Measurements from ENCODE around the gene B4GALNT4.
A peak's percentile ranks its signal among the peaks of the same experiment; 100 is the strongest.
"Not testable (repeated sequence)": the region's sequence is repeated elsewhere in the genome, so short reads cannot be mapped to it uniquely, and the experiment has no call there.

B4GALNT4 gene, protein sequence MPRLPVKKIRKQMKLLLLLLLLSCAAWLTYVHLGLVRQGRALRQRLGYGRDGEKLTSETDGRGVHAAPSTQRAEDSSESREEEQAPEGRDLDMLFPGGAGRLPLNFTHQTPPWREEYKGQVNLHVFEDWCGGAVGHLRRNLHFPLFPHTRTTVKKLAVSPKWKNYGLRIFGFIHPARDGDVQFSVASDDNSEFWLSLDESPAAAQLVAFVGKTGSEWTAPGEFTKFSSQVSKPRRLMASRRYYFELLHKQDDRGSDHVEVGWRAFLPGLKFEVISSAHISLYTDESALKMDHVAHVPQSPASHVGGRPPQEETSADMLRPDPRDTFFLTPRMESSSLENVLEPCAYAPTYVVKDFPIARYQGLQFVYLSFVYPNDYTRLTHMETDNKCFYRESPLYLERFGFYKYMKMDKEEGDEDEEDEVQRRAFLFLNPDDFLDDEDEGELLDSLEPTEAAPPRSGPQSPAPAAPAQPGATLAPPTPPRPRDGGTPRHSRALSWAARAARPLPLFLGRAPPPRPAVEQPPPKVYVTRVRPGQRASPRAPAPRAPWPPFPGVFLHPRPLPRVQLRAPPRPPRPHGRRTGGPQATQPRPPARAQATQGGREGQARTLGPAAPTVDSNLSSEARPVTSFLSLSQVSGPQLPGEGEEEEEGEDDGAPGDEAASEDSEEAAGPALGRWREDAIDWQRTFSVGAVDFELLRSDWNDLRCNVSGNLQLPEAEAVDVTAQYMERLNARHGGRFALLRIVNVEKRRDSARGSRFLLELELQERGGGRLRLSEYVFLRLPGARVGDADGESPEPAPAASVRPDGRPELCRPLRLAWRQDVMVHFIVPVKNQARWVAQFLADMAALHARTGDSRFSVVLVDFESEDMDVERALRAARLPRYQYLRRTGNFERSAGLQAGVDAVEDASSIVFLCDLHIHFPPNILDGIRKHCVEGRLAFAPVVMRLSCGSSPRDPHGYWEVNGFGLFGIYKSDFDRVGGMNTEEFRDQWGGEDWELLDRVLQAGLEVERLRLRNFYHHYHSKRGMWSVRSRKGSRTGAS

DNA sequence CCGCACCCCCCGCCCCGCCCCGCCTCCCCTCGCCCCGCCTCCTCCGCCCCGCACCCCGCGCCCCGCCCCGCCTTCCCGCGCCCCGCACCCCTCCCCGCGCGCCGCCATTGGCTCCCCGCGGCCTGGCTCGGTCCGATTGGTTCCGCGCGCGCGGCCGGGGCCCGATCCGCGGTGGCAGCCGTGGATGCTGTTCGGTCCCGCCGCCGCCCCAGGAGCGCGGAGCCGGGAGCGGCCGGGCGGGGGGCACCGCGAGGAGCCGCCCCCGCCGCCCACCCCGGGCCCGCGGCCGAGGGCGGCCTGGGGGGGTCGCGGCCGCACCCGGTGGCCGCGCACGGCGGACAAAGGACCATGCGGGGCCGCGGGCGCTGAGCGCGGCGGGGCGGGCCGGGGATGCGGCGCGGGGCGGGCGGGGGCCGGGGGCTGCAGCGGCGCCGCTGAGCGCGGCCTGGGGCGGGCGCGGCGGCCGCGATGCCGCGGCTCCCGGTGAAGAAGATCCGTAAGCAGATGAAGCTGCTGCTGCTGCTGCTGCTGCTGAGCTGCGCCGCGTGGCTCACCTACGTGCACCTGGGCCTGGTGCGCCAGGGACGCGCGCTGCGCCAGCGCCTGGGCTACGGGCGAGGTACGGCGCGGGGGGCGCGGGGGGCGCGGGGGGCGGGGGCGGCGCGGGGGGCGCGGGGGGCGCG lies at the start of gene B4GALNT4:
B4GALNT4 (plus strand) TSS at position 164 of the 683 bp plus-strand sequence; CDS start at position 469, 305 bp downstream.
- DNase-seq (ENCODE audit: low spot score), result no peak

- DNase-seq (ENCODE audit: low spot score), result not testable (repeated sequence)
These were observed 49.4 kb upstream of the B4GALNT4 start for GRCh38 chr11:319888-320273.

- no peak for DNase-seq (ENCODE audit: low spot score)
These were observed 45.1 kb upstream of the B4GALNT4 start for GRCh38 chr11:324156-324555.

DNA sequence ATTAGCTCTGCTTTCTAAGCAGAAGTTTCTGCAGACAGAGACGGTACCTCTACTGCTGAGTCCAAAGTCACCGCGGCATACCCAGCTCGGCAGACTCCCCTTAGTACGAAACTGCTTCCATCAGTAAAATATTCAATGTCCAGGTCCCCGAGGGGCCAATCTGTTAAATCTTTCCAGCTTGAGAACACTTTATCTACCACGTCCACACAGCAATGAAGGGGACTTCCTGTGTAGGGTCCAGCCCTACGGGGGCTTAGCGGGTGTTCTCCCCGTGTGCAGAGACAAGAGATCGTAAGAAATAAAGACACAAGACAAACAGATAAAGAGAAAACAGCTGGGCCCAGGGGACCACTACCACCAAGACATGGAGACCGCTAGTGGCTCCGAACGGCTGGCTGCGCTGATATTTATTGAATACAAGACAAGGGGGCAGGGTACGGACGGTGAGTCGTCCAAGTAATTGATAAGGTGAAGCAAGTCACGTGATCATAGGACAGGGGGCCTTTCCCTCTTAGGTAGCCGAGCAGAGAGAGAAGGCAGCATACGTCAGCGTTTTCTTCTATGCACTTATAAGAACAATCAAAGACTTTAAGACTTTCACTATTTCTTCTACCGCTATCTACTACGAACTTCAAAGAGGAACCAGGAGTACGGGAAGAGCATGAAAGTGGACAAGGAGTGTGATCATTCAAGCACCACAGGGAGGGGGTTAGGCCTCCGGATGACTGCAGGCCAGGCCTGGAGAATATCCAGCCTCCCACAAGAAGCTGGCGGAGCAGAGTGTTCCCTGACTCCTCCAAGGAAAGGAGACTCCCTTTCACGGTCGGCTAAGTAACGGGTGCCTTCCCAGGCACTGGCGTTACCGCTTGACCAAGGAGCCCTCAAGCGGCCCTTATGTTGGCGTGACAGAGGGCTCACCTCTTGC lies 44.4 kb upstream of the B4GALNT4 start:
- DNase-seq (ENCODE audit: low spot score), result not testable (repeated sequence)

GRCh38 chr11:325796-326591 lies 43.3 kb upstream of the B4GALNT4 start:
- no peak for DNase-seq (ENCODE audit: low spot score)

GRCh38 chr11:326592-326841 lies 42.8 kb upstream of the B4GALNT4 start:
- no peak for DNase-seq (ENCODE audit: low spot score)

DNA sequence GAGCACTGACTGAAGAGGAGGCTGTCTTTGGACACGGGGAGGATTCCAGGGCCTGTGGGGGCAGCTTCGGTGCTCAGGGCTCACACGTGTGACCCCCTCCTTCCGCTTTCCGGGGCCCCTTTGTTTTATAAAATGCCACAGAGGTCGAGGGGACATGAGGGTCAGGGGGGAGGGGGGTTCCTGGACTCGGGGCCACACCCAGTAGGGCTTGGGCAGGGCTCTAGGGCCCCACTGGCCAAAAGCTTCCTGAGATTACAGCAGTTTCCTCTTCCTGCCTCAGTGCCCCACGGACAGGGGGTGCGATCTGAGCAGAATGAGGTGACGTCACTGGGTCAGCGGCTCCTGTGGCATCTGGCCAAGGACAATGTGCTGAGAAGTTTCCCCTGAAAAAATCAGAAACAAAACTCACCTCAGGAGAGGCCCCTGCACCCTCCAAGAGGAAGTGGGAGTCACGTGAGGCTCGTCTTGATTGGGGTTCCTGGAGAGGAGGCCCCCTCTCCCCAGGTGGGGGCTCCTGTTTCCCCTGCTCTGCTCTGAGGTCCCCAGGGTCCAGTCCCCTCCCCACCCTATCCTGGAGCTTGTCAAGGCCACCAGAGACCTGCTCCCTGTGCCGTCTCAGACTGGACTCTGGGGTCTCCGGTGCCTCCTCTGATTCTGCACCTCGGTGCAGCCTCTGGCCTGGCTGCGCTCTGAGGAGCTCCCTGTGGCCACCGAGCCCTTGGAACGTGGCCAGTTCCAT lies 42.3 kb upstream of the B4GALNT4 start:
- DNase-seq (ENCODE audit: low spot score), result peak; percentile 60

DNA sequence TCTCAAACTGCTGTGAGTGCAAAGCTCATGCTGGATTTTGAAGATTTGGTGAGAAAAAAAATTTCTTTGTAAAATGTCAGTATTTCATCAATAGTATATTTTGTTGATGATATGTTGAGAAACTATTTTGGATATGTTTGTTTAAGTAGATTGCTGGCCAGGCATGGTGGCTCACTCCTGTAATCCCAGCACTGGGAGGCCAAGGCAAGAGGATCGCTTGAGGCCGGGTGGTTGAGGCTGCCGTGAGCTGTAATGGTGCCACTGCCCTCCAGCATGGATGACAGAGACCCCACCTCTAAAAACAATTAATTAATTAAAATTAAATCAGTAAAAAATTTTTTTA lies 41.7 kb upstream of the B4GALNT4 start:
- no peak for DNase-seq (ENCODE audit: low spot score)

DNA sequence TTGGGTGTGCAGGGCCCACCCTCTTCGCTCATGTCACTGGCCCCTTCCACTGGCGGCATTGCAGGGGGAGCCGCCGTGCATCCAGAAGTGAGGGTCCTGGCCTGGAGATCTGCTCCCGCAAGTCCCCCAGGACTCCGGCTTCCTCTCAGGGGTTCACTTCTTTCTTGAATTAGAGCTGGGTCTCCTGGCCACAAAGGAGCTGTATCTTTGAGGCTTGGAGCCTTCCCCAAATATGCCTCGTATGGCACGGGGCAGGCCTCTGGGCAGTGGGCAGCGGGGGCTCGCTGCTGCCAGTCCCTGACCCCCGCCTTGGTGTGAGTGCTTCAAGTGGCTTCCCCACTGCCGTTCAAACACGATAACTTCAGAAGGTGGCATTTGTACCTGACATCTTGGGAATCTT lies 41.3 kb upstream of the B4GALNT4 start:
- DNase-seq (ENCODE audit: low spot score), result no peak

DNA sequence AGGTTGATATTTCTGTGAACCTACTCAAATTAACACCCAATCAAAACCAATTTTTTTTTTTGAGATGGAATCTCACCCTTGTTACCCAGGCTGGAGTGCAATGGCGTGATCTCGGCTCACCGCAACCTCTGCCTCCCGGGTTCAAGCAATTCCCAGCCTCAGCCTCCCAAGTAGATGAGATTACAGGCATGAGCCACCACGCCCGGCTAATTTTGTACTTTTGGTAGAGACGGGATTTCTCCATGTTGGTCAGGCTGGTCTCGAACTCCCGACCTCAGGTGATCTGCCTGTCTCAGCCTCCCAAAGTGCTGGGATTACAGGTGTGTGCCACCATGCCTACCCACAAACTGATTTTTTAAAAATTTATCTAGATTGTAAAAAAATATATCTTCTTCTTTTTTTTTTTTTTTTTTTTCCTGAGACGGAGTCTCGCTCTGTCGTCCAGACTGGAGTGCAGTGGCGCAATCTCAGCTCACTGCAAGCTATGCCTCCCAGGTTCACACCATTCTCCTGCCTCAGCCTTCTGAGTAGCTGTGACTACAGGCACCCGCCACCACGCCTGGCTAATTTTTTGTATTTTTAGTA lies 40.7 kb upstream of the B4GALNT4 start:
- DNase-seq (ENCODE audit: low spot score), result not testable (repeated sequence)

GRCh38 chr11:329886-330253 lies 39.4 kb upstream of the B4GALNT4 start:
- no peak for DNase-seq (ENCODE audit: low spot score)

GRCh38 chr11:330307-330693 lies 39.0 kb upstream of the B4GALNT4 start:
- DNase-seq (ENCODE audit: low spot score), result peak; percentile 32

GRCh38 chr11:330694-331357 lies 38.5 kb upstream of the B4GALNT4 start:
- DNase-seq (ENCODE audit: low spot score), result peak; percentile 62

- no peak for DNase-seq (ENCODE audit: low spot score)
These were observed 37.8 kb upstream of the B4GALNT4 start for GRCh38 chr11:331358-332060.

DNA sequence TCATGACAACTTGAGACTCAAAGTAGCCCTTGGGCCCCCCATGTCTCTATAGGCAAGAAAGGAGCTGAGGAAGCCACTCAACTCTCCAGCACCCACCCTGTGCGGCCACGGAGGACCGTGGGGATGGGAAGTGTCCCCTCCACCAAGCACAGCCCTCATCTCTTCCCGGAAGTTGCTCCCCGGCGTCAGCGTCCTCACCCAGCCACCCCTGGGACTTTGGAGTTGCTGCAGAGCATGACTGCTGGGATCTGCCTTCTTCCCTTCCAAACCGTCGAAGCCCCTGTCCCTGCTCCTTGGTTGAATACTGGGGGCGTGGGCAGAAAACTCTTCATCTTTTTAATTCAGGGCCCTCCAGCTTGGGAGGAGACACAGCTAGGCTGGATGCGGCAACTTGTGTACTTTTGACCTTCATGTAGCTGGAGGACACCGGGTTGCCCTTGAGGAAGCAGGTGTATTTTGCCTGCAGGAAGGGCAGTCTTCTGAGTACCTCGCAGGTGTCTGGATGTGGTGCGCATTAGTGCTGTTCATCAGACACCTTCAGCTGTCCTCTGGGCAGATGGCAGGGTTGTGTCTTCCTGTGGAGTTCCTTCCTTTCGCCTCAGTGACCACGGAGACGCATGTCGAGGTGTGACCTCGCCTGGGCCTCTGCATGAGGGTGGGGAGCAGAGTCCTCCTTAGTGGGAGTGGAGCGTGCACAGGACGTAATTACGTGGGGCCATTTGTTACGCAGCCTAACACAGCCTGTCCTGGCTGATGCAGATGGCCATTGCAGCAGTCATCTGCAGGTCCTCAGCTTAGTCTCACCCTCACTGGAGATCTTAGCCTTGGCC lies 36.4 kb upstream of the B4GALNT4 start:
- no peak for DNase-seq (ENCODE audit: low spot score)

DNA sequence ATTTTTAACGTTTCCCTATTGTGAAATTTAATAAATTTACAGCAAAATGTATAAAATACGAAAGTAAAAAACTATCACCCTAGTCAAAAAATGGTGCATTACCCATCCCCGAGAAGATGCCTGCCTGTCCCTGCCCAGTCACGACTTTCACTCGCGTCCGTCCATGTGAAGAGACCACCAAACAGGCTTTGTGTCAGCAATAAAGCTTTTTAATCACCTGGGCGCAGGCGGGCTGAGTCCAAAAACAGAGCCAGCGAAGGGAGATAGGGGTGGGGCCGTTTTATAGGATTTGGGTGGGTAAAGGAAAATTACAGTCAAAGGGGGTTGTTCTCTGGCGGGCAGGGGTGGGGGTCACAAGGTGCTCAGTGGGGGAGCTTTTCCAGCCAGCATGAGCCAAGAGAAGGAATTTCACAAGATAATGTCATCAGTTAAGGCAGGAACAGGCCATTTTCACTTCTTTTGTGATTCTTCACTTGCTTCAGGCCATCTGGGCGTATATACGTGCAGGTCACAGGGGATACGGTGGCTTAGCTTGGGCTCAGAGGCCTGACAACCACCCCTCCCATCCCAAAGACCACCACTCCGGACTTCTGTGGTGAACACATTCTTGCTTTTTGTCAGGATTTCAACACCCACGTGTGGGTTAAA lies 35.6 kb upstream of the B4GALNT4 start:
- not testable (repeated sequence) for DNase-seq (ENCODE audit: low spot score)
